Prostate gland (tissue), 1 donor: Measurements from ENCODE around the gene CUL3.

Experiments used
- POLR2A ChIP-seq: fragments of 450-650 bp; IDR thresholded peaks from one replicate; pipeline ENCODE4 v1.6.1; 2016; ENCODE audit warnings: antibody characterized with exemption, mild to moderate bottlenecking
- POLR2AphosphoS5 ChIP-seq: sonication (generic); formaldehyde crosslinking; IDR thresholded peaks from one replicate; pipeline ENCODE4 v1.6.1; 2017; ENCODE audit warnings: antibody characterized with exemption

GRCh38 chr2:224584111-224584784 lies 915 bp downstream of the CUL3 start:
- TF ChIP-seq POLR2AphosphoS5 (no peak), POLR2A (no peak)
